NB4 (cell line): ENCODE results near the gene GSC2.

Experiments
- DNase-seq: peaks from one replicate; pipeline ENCODE4 v3.0.0; 2010; ENCODE audit warnings: low read depth
- H3K4me3 ChIP-seq: one replicate; pipeline ENCODE4 v1.5.1; 2011; ENCODE audit warnings: mild to moderate bottlenecking, low read depth, low read length, moderate library complexity
- MYC ChIP-seq: IDR thresholded peaks from 2 replicates; pipeline ENCODE4 v1.6.1; 2011; ENCODE audit warnings: low read depth, low read length
- POLR2A ChIP-seq: IDR thresholded peaks from 2 replicates; pipeline ENCODE4 v1.6.1; 2011; ENCODE audit warnings: mild to moderate bottlenecking; ENCODE audit not compliant: insufficient read length; ENCODE audit errors: extremely low read depth
- TF ChIP-seq, protein P1 (sequence below): IDR thresholded peaks from 2 replicates; pipeline ENCODE4 v1.6.1; 2011; ENCODE audit warnings: low read depth, low read length
- TF ChIP-seq, protein P2 (sequence below): IDR thresholded peaks from one replicate; pipeline ENCODE4 v1.5.1; 2012; ENCODE audit warnings: low read depth, low read length

The GSC2 gene

GRCh38 chr22:19194766-19195536 lies 44.9 kb upstream of the GSC2 start:
- TF ChIP-seq, protein P1, sequence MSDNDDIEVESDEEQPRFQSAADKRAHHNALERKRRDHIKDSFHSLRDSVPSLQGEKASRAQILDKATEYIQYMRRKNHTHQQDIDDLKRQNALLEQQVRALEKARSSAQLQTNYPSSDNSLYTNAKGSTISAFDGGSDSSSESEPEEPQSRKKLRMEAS = no peak
- TF ChIP-seq MYC (no peak), POLR2A (no peak)
- TF ChIP-seq, protein P2, sequence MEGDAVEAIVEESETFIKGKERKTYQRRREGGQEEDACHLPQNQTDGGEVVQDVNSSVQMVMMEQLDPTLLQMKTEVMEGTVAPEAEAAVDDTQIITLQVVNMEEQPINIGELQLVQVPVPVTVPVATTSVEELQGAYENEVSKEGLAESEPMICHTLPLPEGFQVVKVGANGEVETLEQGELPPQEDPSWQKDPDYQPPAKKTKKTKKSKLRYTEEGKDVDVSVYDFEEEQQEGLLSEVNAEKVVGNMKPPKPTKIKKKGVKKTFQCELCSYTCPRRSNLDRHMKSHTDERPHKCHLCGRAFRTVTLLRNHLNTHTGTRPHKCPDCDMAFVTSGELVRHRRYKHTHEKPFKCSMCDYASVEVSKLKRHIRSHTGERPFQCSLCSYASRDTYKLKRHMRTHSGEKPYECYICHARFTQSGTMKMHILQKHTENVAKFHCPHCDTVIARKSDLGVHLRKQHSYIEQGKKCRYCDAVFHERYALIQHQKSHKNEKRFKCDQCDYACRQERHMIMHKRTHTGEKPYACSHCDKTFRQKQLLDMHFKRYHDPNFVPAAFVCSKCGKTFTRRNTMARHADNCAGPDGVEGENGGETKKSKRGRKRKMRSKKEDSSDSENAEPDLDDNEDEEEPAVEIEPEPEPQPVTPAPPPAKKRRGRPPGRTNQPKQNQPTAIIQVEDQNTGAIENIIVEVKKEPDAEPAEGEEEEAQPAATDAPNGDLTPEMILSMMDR = no peak
- H3K4me3 ChIP-seq = no peak overlapping the region
- no peak for DNase-seq

DNA sequence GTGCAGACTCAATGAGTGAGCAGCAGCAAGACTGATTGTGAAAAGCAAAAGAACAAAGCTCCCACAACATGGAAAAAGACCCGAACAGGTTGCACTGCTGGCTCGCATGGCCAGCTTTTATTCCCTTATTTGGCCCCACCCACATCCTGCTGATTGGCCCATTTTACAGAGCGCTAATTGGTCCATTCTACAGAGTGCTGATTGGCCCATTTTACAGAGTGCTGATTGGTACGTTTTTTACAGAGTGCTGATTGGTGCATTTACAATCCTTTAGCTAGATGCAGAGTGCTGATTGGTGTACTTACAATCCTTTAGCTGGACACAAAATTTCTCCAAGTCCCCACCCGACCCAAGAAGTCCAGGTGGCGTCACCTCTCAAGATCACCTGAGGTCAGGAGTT lies 43.8 kb upstream of the GSC2 start:
- no peak overlapping the region for H3K4me3 ChIP-seq
- DNase-seq = no peak
- TF ChIP-seq MYC = no peak
- TF ChIP-seq, protein P2 = no peak
- no peak for TF ChIP-seq POLR2A
- TF ChIP-seq, protein P1 = no peak

- TF ChIP-seq, protein P1 = no peak
- TF ChIP-seq, protein P2 = no peak
- TF ChIP-seq POLR2A = no peak
- no peak for TF ChIP-seq MYC
- DNase-seq = no peak
- H3K4me3 ChIP-seq = no peak overlapping the region
Observed at GRCh38 chr22:19187716-19188563, 37.8 kb upstream of the GSC2 start.

- no peak overlapping the region for H3K4me3 ChIP-seq
- TF ChIP-seq, protein P1 = no peak
- TF ChIP-seq MYC = no peak
- no peak for DNase-seq
Observed at GRCh38 chr22:19184276-19184997, 34.3 kb upstream of the GSC2 start.

DNA sequence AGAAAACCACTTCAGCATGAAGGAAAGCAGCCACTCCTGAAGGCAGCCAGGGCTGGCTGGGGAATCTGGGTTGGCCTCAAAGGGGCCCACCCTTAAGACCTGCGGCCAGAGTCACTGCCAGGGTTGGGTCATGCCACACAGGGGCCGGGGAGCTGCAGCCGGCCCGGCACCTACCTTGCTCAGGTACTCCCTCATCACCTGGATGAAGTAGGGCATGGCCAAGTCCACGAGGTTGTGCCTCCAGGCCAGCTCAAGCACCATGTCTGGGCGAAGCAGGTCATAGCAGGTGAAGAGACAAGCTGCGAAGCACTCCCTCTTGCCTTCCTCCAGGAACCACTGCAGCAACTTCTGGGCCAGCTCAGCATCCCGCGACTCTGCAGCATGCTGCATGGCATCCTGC lies 33.1 kb upstream of the GSC2 start:
- no peak for DNase-seq
- no peak overlapping the region for H3K4me3 ChIP-seq
- TF ChIP-seq POLR2A (no peak), MYC (no peak)
- TF ChIP-seq, protein P1 = no peak
- TF ChIP-seq, protein P2 = no peak
